Measurements from ENCODE around the gene WASF2. TPM values are rescaled to one million over a fixed set of nuclear protein-coding genes. Genes with fewer than 3 reads are reported as not detected.

The WASF2 gene
- total and polyA plus RNA-seq, 2 of the 13 experiments (the other 11 are each of a cell fraction or from before 2014, with no cell fraction given) = 10.4 to 27.7 TPM

- in situ Hi-C loops (cut with HindIII; ENCODE audit: extremely low pct_ligation_motif_present, low pct_unique_long_range_greater_than_20kb) (loop anchor here (5.0 kb wide), 4 partner anchors 36 to 281 kb away; no protein-coding TSS in a partner anchor), intact Hi-C loops (cut with micrococcal nuclease; ENCODE audit: unreplicated experiment) (loop anchor here (2.0 to 10.0 kb wide), 2 partner anchors 213 to 271 kb away; no protein-coding TSS in a partner anchor)
- Histone ChIP-seq H3K36me3 (replicated peaks in 1 of 2; ENCODE audit: control insufficient read depth in 1 of 2, insufficient read depth in 2 of 2, low read length in 2 of 2) (no peaks in the 10 kb centered on the region), H4K20me1 (ENCODE audit: insufficient read depth, low read length) (no peaks in the 10 kb centered on the region), H3K4me3 (replicated peaks in 1 of 3; ENCODE audit: insufficient read depth in 1 of 3, low read depth in 2 of 3, low read length in 3 of 3) (no peak overlapping the region), H3K9me3 (ENCODE audit: low read length) (no peaks in the 10 kb centered on the region), H3K4me1 (ENCODE audit: insufficient read depth, low read length) (peaks cover 28% of the 10 kb centered on the region), H3K4me2 (ENCODE audit: low read depth, low read length) (peak overlapping the region; percentile 90), H3K9ac (ENCODE audit: insufficient read depth, low read depth, low read length) (no peak overlapping the region), H3K79me2 (ENCODE audit: insufficient read depth, low read length) (no peaks in the 10 kb centered on the region), H3K27ac (ENCODE audit: extremely low read length, insufficient read depth, low read length) (no peak overlapping the region), H3K27me3 (ENCODE audit: control insufficient read depth in 1 of 2, insufficient read depth in 2 of 2, low read length in 2 of 2) (peaks cover 0 to 2% of the 10 kb centered on the region in 2 experiments; a peak in 2 of 5 replicates), H2AFZ (ENCODE audit: low read length) (no peak overlapping the region)
- DNase-seq (ENCODE audit: low spot score) = no peak
- ChIA-PET POLR2A (no interaction called here), CTCF (ENCODE audit: low intra/inter-chr PET ratio, low total read pairs) (interaction anchor here (1.5 kb wide), 1 partner anchor 213 kb away, joined by 6 read pairs; no protein-coding TSS in a partner anchor)
- no peak for FAIRE-seq
- no peak for TF ChIP-seq ZFX (CRISPR knock-in tag; IDR thresholded peaks at IDR 0.05; ENCODE audit: low read depth)
- TF ChIP-seq NFKB2 (CRISPR knock-in tag; IDR thresholded peaks at IDR 0.05; ENCODE audit: borderline replicate concordance) = no peak
- TF ChIP-seq ZBTB33 (CRISPR knock-in tag; IDR thresholded peaks at IDR 0.05) = 0 out of 2 replicates have a peak, but pooled peaks have one; percentile 22
- TF ChIP-seq MATR3 (CRISPR knock-in tag; IDR thresholded peaks at IDR 0.05) = no peak
- no peak for ATAC-seq
- 93% methylated on average over 3 of the region's 18 CpGs for WGBS (ENCODE audit: low lambda C conversion rate)
- BruUV-seq (replicated peaks) = TSS peak; percentile 62
Measured at GRCh38 chr1:27393641-27394281, 96.2 kb downstream of the WASF2 start.
